ENCODE measurements around the gene TPCN2.
A peak's percentile ranks its signal among the peaks of the same experiment; 100 is the strongest.

Gene TPCN2

DNA sequence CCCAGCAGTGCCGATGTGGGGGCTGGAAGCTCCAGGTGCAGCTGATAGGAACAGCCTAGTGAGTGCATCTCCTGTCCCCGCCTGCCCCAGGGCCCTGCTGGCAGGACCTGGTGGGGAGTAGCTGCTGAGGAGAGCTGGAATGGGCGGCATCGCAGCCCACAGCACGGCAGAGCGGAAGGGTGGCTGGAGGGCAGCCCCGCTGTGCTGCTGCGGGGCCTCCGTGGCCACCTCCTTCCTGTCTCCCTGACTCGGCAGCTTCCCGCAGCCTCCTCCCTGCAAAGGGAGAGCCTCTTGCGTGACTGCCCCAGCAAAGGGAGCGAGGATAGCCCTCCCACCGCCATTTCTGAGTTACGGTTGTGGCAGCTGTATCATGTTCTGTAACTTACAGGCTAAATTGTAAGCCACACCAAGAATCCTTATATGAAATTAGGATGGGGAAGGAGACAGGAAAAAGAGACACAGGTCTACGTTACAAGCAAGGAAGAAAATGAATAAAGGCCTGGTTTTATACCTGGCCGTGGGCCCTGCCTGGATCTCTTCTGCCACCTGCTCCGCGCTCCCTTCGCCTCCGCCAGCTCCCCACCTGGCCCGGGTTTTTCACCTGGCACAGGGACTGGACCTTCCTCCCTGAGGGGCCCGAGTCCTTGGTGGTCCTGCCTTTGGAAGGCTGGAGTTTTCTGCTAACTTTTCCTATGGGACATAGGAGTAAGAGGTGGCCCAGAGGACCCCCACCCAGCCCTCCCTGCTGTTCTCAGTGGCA is 10.0 kb downstream of the TPCN2 start:
- DNase-seq, result peak; percentile 32

- DNase-seq, result peak; percentile 15
Observed at GRCh38 chr11:69059429-69059828, 10.7 kb downstream of the TPCN2 start.

DNA sequence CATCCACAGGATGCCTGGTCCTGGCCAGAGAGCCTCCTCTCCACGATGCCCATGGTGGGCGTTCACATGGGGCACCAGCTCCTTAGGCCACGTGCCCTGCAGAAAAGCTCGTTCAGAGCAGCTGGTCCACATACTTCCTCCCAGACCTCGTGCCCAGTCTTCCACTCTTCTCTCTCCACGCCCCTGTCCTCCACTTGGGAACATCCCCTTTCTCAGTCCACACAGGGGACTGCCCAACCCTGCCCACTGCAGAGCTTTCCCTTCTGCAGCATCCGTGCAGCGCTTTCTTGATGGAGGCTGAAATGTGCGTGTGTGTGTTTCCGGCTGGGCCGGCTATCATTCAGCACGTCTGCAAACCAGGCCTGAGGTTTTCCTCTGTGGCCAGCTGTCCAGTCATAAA is 11.3 kb downstream of the TPCN2 start:
- DNase-seq, result peak; percentile 19

- peak; percentile 38 for DNase-seq
Observed at GRCh38 chr11:69060806-69061712, 12.3 kb downstream of the TPCN2 start.

GRCh38 chr11:69061713-69062053 is 13.0 kb downstream of the TPCN2 start:
- no peak for DNase-seq

DNA sequence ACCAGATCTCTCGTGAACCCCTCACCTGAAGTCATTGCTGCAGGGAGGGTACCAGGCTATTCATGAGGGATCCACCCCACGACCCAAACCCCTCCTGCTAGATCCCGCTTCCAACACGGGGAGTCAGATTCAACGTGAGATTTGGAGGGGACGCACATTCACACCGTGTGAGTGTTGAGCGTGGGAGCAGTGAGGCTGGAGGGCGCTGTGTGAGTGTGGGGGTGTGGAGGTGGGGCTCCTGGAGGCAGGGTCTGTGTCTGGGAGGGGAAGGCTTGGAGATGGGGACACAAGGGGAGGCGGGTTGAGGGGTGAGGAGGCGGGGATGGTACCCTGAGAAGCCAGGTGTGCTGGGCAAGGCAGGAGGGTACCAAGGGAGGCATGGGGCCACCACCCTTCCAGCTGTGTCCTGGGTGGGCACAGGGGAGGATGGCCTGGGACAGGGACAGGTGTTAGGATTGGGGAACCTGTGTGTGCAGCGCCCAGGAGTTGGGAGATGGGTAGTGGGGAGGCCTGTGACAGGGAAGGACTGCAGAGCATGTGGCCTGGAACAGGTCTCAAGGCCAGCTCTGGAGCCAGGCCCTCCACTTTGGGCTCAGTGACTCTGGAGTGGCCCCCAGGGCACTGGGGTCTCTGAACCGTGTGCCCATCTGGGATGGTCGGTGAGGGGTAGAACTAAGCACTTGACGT is 13.6 kb downstream of the TPCN2 start:
- peak; percentile 34 for DNase-seq

- DNase-seq, result peak; percentile 27
Observed at GRCh38 chr11:69062873-69063651, 14.3 kb downstream of the TPCN2 start.

GRCh38 chr11:69063652-69064260 is 15.0 kb downstream of the TPCN2 start:
- peak; percentile 18 for DNase-seq

DNA sequence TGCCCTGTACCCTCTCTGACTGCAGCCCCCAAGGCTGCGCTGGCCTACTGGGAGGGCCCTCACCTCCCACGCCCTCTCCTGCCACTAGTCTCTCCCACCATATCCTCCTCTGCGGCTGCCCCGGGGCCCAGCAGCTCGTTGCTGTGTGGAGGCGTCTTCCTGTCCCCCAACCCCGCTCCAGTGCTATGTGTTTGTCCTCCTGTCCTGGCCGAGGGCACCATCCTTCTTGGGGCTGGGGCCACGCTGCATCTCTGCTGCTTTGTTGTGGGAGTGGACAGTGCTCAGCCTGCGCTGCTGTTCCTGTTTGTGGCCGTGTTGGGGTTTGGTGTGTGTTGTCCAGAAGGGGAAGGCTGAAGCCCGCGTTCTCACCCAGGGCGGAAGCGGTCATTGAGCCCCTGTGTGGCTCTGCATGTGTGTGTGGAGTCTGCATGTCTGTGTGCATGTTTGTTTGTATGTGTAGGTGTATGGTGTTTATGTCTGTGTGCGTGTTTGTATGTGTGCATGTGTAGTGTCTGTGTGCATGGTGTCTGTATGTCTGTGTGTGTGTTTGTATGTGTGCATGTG is 15.7 kb downstream of the TPCN2 start:
- DNase-seq, result peak; percentile 18

- peak; percentile 20 for DNase-seq
Observed at GRCh38 chr11:69065147-69065710, 16.5 kb downstream of the TPCN2 start.

DNA sequence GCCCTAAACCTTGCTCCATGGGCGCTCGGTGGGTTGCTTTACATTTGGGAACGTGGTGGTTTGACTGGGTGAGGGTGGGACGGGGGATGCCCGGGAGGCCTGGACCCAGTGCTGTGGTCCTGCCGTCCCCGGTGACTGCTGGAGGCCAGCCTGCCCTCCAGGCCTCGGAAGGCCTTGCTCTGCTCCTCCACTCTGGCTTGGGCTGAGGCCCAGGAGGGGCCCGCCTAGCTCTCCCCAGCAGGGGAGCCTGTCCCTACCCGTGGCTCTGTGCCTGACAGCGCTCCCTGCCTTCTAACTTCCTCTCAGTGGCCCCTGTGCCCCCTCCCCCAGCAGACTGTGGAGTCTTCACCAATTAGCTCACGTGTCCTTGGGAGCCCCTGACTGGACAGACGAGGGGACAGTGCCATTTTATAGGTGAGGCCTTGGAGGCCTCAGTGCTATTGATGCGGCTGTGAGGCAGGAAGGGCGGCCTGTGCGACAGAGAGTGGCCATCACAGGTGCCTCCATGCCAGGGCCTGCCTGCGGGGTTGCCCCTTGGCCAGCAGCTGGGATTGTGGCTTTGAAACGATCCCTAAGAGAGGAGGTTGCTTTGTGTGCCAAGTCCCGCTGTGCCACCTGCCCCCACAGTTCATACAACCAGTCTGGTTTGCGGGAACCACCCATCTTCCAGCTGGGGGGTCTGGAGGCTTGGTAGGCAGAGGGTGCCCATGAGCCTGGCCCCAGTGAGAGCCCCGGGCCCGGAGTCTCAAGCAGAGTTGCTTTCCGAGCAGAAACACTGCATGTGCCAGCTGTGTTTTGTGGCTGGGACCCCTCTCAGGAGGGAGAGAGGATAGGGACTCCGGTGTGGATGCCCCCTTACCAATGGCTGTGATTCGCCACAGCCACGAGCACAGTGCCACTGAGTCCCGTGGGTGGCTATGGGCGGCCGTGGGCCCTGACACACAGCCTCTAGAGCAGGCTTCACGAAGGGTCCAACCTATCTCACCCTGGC is 17.7 kb downstream of the TPCN2 start:
- DNase-seq, result no peak

GRCh38 chr11:69067200-69067599 is 18.5 kb downstream of the TPCN2 start:
- DNase-seq, result no peak

DNA sequence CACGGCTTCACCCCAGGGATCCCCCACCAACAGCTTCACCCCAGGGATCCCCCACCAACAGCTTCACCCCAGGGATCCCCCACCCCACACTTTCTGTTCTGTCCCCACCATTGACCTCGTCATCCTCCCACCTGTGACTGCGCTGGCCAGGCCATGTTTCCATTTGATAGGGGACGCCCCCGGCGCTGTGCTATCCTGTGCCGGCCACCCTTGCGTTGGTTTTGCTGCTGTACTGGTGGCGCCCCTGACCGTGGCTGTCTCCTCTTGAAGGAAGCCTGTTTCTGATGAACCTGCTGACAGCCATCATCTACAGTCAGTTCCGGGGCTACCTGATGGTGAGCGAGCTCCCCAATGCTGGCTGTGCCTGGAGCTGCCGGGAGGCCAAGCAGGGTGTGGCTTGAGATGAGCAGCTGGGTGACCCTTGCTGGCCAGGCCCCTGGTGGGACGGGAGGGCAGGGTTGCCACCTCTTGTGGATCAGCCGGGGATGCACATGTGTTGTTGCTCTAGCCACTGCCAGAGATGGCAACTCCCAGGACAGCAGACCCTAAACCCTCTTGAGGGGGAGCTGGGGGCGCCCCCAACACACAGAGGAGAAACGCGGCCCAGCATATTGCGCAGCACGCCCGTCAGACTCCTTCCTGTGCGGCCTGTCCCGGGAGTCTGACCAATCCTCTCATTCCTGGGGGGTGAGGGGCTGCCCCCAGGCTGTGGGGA is 22.5 kb downstream of the TPCN2 start:
- no peak for DNase-seq

DNA sequence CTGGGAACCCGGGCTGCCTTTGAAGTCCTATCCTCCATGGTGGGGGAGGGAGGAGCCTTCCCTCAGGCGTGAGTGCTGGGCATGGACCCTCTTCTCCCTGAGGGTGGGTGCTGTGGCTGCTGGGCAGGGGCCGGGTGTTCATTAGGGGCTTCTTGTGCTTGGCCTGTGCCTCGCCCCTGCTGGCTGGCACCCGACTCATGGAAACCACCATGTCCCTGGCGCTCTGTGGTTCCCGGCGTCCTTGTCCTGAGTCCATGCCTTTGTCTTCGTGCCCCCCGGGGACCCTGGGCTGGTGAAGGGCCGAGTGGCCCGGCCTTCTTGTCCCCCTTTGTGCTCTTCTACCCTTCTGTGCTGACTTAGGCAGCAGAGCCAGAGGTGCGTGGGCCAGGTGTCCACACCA is 23.2 kb downstream of the TPCN2 start:
- no peak for DNase-seq

DNA sequence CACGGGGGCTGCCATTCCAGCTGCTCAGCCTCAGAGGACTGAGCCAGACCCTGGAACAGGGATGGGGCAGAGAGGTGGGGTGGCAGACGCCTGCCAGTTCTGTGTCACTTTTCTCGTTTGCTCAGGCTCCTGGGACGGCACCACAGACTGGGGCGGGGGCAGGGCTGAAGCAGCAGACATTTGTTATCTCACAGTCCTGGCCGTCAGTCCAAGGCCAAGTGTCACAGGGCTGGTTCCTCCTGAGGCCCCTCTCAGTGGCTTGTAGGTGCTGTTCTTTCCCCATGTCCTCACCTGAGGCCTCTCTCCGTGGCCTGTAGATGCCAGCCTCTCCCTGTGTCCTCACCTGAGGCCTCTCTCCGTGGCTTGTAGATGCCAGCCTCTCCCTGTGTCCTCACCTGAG is 24.7 kb downstream of the TPCN2 start:
- DNase-seq, result no peak

DNA sequence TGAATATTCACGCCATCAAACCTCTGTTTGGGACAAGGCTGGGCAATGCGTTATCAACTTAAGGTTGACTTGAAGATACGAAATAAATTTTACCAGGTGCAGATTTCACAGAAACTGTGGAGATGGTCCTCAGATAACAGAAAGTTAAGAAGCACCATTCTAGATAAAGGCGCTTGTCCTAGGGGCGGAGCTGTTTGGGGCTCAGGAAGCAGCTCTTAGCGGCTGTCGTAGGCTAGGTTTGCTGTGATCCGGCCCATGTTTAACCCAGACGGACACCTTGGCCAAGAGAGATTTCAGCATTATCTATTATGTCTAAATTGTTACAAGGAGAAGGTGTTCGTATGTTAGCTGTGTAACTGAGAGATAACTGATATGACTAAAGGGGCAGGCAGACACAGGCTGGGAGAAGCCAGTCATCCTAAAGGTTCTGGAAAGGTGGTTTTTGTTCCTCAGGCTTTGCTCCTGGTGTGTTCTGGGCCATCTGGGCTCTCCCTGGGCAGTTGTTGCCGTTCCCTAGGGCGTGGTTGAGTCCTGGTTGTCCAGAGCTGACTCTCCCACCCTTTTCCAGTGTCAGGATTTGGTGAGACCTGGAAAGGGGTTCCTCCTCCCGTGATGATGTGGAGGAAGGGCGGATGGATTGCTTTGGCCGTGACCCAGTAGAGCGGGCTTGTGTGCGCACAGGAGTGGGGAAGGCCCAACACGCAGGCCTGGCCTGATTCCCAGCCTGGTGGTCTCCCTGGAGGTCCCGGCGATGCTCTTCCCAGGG is 25.8 kb downstream of the TPCN2 start:
- DNase-seq, result no peak

DNA sequence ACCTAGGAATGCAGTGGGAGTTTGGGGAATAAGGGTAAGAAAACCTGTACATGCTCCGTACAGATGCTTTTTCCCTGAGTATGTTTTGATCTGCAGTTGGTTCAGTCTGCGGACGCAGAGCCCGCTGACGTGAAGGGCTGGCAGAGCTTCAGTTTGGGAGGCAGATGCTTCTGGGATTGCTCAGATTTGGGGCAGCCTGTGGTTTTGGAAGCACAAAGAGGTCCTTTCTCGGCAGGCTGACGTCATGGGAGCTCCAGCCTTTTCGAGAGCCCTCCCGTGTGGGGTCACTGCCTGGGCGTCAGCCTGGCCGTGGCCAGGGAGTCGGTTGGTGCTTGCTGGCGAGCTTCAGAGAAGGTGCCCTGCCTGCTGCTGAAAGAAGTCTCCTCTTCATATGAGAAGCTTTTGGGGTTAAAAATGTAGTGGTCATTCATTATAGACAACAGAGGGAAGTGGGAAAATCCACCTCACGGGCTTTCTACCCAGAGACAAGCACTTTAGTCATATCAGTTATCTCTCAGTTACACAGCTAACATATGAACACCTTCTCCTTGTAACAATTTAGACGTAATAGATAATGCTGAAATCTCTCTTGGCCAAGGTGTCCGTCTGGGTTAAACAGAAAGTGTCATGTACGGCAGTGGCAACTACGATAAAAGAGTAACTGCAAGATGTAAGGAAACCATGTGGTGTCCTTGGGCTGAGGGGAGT is 26.8 kb downstream of the TPCN2 start:
- DNase-seq, result no peak

DNA sequence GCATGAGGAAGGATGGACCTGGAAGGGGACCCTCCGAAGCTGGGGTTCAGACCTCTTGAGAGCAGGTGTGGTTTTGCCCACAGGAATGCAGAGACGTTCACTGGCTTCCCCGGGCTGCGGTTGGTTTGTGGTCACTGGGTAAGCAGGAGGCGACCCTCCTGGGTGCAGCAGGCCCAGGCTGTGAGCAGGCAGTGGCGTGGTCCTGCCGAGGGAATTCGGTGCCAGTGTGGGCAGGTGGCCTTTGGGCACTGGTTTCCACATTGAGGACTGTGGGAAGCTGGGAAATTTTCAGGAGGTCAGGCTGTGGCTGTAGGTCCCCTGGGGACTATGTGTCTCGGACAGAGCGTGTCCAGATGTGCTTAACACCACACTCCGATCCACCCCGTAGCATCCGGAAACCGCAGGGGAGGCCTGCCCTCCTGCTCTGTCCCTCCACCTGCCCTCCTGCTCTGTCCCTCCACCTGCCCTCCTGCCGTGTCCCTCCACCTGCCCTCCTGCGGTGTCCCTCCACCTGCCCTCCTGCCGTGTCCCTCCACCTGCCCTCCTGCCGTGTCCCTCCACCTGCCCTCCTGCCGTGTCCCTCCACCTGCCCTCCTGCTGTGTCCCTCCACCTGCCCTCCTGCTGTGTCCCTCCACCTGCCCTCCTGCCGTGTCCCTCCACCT is 27.5 kb downstream of the TPCN2 start:
- DNase-seq, result no peak
